GM18909 (cell line): ENCODE data around the gene AGRN.
"Not testable (repeated sequence)": the region's sequence is repeated elsewhere in the genome, so short reads cannot be mapped to it uniquely, and the experiment has no call there.

Experiments used
- ATAC-seq: cut with Tn5 transposase; IDR thresholded peaks from one replicate; pipeline ENCODE4 v1.9.1; 2021; ENCODE audit warnings: mild to moderate bottlenecking; ENCODE audit not compliant: unreplicated experiment, poor library complexity

Gene AGRN

DNA sequence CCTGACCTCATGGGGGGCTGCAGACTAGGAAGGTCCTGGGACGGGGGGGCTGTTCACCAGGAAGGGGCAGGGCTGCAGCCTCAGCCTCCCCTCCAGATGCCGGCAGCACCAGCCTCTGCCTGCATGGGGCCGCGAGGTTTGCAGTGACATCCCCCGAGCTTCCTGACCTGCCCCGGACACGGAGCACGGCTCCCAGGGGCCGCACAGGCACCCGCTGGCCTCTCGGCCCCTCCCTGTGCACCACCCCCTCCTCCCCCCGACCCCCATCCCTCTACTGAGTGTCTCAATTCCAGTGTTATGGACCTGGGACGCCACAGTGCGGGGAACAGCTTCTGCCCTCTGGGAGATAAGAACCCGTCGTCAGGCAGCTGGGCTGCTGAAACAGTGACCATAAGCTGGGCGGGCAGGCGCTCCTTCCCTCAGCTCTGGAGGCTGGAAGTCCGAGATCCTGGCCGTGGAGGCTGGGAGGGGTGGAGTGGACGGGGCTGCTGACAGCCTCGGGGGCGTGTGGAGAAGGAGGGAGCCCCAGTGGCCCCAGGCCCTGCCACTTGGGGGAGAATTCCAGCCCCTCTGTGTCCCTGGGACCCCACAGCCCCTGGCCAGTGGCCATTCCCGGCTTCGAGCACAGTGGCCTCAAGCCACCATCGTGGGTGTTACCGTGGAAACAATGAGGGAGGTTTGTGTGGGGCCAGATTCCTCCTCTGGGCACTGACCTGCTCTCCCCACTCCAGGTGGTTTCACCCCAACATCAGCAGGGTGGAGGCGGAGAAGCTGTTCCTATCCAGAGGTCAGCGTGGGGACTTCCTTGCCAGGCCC, 42.6 kb downstream of the AGRN start:
- no peak for ATAC-seq

DNA sequence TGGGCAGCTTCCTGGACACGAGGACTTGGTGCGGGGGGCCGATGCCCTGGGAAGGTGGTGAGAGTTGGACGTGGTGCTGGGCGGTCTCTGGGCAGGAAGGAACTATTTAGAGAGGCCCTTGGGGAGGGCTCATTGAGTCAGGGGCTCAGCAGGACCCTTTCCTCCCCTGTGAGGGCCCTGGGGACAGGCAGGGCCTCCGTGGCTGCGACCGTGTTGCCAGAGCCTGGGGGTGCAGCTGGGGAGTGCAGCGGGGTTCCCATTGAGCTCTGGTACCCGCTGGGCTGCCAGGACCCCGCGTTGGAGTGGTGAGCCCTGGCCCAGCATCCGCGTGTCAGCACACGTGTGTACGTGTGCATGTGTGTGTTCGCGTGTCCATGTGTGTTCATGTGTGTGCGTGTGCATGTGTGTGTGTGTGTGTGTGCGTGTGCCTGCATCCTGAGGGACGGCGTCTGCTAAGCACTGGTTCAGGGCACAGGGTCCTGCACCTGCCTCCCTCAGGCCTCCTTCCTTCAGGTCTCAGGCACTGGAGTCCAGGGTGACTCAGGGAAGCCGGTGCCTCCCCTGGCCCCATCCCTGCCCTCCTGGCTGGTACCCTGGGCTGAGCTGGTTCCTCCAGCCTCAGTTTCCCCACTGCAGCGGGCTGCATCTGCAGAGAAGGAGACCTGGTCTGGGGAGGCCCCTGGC, 43.5 kb downstream of the AGRN start:
- ATAC-seq: no peak

DNA sequence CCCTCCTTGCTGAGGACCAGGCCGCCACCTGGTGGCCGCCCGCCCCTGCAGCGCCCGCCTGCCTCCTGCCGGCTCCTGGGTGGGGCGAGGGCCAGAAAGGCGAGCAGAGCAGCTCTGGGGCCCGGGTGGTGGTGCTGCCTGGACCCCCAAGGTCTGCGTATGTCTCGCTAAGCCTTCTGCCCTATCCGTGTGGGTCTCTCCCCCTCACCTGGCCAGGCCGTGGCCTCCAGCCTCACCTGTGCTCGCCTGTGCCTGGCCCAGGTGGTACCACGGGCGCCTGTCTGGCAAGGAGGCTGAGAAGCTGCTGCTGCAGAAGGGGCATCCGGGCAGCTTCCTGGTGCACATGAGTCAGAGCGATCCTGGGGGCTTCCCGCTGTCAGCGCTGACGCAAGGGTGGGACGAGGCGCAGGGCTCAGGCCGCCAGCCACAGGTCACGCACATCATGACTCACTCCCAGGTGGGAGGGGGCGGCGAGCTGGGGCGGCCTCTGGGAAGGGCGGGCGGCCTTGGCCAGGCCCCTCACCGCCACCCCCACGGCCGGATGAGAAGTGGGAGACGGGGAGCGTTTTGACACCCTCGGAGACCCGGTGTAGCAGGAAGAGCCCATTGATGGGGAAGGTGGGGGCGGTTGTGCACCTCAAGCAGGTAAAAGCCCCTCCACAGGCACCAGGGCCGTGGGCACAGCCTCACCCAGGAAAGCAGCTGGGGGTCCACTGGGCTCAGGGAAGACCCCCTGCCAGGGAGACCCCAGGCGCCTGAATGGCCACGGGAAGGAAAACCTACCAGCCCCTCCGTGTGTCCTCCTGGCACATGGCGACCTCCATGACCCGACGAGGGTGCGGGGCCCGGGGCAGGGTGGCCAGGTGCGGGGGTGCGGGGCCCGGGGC, 44.3 kb downstream of the AGRN start:
- ATAC-seq: peak; percentile 57

DNA sequence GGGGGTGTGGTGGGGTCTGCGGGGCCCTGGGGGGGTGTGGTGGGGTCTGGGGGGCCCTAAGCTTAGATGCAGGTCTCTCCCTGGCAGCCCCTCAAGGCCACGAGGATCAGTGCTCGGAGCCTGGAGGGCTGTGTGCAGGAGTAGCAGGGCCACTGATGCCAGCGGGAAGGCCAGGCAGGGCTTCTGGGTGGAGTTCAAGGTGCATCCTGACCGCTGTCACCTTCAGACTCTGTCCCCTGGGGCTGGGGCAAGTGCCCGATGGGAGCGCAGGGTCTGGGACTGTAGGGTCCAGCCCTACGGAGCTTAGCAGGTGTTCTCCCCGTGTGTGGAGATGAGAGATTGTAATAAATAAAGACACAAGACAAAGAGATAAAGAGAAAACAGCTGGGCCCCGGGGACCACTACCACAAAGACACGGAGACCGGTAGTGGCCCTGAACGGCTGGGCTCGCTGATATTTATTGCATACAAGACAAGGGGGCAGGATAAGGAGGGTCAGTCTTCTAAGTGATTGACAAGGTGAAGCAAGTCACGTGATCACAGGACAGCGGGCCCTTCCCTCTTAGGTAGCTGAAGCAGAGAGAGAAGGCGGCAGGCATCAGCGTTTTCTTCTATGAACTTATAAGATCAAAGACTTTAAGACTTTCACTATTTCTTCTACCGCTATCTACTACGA, 45.5 kb downstream of the AGRN start:
- ATAC-seq: no peak

GRCh38 chr1:1065940-1066304, 46.0 kb downstream of the AGRN start:
- ATAC-seq: not testable (repeated sequence)

DNA sequence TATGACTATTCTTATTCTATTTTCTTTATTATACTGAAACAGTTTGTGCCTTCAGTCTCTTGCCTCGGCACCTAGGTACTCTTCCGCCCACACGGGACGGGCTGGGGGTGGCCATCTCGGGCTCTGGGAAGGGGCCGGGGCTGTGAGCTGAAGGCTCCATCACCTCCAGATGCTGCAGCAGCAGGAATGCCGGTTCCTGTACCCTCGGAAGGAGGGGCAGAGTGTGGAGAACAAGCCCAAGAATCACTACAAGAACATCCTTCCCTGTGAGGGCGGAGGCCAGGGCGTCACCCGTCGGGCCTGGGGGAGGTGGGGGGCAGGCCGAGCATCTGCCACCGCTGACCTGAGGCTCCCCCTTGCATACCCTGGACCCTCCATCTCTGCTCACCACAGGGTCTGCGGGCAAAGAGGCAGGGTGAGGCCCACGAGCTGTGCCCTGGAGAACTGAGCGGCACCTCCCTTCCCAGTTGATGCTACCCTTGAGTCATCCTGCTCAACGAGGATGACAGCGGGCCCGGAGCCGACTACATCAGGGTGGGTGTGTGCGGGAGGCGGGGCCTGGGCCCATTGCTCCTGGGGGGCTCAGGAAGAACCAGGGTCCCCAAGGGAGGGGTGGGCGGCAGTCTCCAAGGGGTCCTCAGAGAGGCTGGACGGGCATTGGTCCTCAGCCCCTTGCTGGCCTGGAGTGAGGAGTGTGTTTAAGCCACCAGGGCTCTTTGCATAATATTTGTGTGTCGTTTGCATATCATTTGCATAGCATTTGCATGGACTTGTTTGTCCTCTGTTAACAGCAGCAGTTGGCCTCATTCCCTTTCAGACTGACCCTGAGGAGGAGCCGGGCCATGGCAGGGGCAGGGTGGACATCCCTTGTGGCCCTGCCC, 46.7 kb downstream of the AGRN start:
- ATAC-seq: no peak

DNA sequence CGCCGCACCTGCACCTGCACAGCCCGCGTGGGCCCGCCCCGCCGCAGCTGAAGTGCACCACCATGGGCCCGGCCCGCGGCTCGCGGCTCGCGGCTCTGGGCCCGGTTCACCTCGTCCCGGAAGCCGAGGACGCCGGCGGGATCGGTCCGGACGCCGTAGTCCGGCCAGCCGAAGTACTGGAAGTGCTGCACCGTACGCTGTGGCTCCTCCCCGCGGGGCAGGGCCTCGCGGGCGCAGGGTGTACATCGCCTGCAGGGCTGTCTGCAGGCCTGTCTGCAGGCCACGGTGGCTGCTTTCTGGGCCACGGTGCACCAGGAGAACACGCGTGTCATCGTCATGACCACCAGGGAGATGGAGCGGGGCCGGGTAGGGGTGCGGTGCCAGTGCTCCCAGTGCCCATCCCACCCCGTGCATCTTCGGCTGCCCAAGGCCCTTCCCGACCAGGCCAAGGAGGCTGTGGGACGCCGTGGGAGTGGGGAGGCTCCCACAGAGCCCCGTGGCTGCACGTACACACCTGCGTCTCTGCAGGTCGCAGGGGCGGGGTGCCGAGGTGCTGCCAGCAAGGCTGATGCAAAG, 47.5 kb downstream of the AGRN start:
- ATAC-seq: no peak

DNA sequence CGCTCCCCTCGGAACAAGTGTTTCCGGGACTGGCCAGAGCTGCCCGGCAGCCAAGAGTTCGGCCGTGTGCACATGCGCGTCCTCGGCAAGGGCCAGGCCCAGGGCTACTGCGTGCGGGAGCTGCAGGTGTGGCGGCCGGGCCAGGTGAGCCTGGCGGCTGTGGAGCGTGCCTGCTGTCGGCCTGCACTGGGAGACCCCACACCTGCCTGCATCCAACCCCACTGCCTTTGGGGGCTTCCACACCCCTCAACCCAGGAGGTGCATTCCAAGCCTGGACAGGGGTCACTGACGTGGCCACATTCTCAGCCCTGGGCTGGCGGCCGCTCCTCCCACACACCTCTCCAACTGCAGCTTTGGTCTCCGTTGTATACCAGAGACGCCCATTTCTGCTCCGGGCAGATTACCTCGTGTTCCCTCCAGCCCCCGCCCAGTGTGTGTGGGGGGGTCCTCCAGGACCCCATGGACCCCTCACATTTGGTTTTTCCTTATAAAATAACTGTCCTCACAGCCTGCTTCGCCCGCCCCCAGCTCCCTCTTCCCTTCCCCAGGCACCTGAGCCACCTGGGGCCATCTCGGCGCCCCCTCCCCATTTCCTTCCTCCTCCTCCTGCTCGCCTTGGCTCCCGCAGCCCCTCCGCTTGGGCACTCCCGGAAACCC, 48.1 kb downstream of the AGRN start:
- no peak for ATAC-seq

DNA sequence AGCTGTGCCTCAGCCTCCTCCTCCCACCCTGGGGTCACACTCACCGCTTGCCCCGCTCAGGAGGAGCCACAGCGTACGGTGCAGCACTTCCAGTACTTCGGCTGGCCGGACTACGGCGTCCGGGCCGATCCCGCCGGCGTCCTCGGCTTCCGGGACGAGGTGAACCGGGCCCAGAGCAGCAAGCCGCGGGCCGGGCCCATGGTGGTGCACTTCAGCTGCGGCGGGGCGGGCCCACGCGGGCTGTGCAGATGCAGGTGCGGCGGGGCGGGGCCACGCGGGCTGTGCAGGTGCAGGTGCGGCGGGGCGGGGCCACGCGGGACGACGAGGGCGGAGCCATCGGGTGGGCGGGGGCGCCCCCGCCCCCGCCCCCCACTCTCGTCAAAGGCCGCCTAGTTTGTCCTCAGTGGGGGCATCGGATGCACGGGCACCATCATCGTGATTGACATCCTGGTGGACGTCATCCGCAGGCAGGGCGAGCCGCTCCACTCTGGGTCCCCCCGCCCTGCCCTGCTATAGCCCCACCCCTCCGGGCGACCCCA, 48.7 kb downstream of the AGRN start:
- no peak for ATAC-seq

DNA sequence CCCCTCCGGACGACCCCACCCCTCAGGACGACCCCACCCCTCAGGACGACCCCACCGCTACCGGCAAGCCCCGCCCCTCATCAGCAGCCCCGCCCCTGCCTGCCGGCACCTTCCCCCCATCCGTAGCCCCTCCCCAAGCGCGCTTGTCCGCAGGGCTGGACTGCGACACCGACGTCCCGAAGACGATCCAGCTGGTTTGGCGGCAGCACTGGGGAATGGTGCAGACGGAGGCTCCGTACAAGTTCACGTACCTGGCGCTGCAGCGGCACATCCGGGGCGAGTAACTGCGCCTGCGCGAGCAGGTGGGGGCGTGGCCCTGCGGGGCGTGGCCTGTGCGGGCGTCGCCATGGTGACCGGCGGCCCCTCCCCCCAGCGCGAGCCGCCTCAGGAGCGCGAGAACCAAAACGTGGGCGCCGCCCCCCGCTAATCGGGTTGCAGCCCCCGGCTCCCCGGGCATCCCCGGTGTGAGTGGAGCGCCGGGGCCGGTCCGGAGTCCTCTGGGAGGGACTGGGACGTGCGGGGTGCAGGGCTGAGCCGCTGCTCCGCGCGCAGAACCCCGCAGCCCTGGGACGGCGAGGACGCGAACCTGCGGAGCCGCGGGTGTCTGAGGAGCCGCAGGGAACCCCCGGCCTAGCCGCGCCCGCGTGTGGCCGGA, 49.3 kb downstream of the AGRN start:
- no peak for ATAC-seq

DNA sequence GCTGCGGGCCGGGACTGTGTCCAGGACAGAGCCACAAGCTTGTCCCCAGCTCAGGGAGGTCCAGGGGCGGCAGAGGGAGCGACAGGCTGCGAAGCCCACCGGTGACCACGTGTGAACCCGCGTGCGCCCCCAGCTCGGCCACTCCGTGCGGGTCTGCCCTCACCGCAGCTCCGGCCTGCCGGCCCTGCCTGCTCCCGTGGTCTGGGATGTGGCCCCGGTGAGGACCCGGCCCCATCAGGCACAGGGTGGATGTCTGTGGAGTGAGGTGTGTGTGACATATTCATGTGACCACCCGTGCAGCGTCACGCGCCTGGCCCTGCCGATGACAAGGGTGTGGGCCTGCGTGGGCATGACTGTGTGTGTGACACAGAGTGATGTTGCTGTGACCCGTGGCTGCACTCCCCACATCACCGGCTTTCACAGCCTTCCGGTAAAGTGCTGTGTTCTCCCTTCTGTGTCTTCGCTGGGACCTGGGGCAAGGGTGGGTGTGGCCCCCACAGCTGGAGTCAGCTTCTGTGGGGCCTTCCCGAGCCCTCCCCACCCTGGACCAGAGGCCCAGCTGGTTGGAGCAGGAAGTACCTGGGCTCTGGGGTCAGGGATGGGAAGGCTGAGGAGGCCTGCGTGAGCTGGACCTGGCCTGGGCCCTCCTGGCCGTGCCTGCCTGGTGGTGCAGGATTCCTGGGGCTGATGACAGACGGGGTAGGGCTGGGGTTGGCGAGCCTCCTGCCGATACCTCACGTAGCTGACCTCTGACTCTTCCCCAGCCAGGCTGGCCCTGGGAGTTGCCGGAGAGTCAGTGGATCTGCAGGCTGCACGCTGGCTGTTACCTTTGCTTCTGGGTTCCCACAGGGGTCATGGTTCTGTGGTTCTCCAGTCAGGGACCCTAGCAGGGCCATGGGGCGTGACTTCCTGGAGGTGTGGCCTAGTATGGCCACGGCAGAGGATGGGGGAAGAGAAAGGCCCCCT, 50.1 kb downstream of the AGRN start:
- no peak for ATAC-seq

GRCh38 chr1:1071486-1072298, 51.8 kb downstream of the AGRN start:
- ATAC-seq: no peak

DNA sequence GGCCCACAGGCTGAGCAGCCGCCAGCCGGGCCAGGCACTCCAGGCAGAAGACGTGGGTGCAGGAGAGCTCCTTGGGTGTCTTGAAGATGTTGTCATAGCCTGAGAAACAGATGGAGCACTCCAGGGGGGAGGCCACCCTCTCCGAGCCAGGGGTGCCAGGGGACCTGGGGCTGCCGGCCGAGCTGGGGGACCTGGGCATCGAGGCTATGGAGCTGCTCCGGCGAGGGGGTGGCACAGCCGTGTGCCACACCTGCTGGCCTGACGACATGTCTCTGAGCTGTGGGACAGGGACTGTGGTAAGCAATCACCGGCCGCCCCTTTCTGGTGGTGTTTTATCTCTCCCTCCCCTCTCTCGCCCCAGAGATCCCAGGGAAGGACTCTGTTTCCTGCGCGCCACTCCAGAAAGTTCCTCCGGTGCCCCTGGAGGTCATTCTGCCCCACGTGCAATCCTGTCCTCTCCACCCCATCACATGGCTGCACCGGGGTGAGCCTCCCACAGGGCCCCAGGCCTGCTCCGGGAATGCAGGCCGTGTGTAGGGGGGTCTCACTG, 52.5 kb downstream of the AGRN start:
- ATAC-seq: no peak

DNA sequence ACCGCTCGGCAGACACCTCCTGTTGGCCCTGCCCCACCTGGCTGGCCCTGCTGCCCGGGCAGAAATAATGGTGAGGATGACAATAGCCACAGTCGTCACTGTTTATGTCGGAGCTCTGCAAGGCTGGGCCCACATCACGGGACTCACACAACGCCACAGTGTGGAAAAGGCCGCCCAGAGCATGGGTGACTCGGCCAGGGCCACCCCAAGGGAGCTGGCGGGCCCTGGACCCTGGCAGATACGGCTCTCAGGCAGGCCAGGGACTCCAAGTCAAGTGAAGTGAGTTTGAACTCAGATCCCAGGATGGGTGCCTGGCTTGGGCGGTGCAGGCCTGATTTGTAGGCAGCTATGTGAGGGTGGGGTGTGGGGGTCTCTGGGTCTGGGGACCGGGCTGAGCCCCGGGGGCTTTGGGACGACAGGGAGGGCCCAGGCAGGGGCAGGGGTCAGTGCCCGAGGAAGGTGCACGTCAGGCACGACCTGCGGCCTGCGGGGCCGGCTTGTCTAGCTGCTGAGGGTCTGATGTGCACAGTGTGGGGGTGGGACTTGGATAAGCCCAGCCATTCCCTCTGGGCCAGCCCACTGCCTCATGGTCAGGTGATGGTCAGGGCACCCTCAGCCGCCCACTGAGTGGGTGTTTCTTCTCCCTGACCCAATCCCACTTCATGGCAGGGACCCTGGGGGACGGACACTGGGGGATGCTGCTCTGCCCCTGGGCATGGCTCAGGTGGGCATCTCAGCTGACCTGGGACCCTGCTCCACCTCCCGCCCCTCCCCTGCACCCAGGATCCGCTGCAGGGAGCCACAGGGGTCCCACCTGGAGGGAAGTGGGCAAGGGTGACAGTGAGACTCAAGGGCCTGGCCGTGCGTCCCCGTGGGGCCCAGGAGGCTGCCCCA, 53.2 kb downstream of the AGRN start:
- ATAC-seq: no peak
